HG03066 (cell line): ENCODE measurements around the gene DEDD.

Source experiments
- ATAC-seq: cut with Tn5 transposase; IDR thresholded peaks from one replicate; pipeline ENCODE4 v1.9.1; 2021; ENCODE audit warnings: low read depth; ENCODE audit not compliant: unreplicated experiment

DEDD gene, protein sequence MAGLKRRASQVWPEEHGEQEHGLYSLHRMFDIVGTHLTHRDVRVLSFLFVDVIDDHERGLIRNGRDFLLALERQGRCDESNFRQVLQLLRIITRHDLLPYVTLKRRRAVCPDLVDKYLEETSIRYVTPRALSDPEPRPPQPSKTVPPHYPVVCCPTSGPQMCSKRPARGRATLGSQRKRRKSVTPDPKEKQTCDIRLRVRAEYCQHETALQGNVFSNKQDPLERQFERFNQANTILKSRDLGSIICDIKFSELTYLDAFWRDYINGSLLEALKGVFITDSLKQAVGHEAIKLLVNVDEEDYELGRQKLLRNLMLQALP

GRCh38 chr1:161132410-161133219 is at the start of gene DEDD:
TSS of gene DEDD (minus strand) at chr1:161132667. CDS start at chr1:161124462, 8,205 bp downstream.
- ATAC-seq: peak; percentile 95

- peak; percentile 52 for ATAC-seq
Measured at GRCh38 chr1:161182214-161182613, 49.7 kb upstream of the DEDD start.

- no peak for ATAC-seq
Measured at GRCh38 chr1:161180639-161181038, 48.2 kb upstream of the DEDD start.

DNA sequence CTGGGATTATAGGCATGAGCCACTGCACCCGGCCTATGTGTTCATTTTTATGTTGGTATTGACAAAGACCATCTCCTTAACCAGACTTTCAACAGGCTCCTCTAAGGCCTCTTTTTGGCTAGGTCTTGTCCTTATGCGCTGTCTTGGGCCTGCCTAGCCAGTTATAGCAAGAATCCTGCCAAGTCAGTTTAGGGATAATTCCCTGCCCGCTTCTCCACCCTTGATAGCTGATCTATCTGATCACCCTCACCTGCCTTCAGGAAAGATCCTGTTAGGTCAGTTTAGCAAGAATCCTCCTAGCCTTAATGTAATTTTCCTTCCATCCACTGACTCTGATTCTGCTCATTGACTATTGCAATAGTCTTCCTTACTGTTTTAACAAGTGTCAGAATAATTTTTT is 47.2 kb upstream of the DEDD start:
- ATAC-seq: no peak

DNA sequence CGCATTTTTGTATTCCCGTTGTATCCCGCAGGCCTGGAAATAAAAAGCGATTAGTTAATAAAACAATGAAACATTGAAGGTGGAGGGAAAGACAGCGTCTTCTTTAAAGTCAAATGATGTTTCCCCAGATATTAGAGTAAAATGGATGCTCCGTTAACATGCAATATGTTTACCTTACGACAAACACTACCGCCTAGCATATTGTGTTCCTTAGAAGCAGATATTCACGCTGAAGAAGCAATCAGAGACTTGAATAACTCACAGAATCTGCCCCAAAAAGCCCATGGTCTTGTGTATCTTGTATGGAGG is 45.4 kb upstream of the DEDD start:
- ATAC-seq: no peak

DNA sequence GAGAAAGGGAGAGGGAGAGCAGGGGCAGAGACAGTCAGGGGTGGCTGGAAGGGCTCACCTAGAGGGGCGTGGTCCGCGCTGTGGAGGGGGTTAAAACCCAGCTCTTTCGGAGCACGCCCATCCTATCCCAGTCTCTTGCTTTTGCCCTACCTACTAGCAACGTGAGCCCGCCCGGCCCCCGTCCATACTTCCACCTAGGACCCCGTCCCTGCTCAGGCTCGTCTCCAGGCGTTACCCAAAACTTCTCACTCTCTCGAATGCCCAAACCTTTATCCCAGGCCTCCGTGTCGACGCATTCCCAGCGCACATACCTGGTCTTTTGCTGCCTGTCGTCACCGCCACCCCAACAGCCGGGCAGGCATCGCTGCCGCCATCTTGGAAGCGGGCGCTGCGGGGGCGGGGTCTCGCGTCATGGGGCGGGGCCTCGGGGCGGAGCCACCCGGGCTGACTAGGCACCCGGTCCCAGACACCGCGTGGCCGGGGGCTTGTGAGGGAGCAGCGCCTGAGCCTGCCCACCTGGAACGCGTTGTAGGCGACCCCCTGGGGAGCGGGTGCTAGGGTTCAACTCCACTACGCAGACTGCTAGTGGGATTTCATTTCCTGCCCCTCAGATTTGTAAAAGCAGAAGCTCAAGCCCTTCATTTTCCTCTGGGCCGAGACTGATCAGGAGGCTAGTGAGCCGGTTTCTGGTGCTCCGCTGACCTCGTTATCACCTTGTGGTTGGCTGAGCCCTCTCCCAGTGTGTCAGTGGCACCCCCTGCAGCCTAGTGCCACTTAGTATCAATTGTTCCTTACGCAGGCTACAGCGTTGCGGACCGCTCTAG is 44.9 kb upstream of the DEDD start, which contains the start of gene B4GALT3:
B4GALT3 (minus strand) TSS at position 396 of the 824 bp plus-strand sequence. CDS start 1,447 bp downstream, outside the sequence.
- peak; percentile 68 for ATAC-seq

DNA sequence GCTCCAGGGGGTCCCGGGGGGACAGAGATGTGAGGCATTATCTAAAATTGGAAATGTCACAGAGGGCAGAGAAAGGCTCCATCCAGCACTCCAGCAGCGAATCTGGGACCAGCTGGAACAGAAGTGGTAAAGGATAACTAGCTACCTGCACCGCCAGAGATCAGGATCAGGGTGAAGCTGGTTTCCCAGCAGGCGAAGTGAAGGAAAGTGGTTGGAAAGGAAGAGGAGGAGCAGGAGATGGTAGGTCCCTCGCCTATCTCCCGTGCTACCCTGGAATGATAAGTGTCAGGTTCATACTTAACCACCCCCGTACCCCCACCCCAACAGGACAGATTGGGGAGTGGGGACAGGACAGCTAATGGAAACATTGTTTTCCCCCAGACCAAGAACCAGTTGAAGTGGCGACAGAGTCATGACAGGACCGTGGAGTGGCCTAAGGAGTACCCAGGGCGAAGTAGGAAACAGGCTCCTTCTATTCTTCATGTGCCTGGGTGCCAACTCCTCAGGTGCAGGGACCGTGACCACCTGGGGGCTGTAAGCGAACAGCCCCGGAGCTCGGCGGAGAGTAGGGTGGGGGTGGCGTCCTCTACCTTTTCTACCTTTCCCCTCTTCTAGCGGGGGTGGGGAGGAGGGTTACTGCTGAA is 44.1 kb upstream of the DEDD start:
- no peak for ATAC-seq

DNA sequence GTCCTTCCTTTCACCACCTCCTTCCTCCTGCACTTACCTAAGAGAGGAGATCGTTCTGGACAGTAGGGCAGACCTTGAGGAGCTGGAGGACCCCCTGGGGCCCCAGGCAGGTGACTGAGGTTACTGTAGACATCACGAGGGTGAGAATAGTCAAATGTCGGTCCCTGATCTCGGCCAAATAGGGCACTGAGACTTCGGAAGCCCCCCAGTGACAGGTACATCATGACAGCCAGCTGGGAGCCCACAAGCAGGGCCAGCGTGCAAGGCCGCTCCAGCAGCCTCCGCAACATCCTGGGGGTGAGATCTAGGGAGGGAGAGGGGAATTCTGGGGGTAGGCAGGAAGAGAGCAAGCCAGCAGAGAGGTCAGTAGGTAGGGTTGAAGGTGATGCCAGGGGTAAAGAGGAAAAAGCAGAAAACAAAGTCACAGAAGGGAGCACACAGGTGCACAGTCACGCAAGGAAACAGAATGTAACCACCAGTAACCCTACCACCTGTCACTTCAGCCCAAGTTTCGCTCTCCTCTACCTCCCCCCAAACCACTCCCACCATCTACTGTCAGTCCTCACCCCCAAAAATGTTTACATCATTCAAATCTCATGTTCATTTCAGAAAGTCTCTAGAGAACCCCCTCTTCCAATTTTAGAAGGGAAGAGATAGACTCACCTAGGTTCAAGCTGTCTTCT is 43.4 kb upstream of the DEDD start:
- ATAC-seq: no peak

GRCh38 chr1:161174911-161175310 is 42.4 kb upstream of the DEDD start:
- no peak for ATAC-seq

DNA sequence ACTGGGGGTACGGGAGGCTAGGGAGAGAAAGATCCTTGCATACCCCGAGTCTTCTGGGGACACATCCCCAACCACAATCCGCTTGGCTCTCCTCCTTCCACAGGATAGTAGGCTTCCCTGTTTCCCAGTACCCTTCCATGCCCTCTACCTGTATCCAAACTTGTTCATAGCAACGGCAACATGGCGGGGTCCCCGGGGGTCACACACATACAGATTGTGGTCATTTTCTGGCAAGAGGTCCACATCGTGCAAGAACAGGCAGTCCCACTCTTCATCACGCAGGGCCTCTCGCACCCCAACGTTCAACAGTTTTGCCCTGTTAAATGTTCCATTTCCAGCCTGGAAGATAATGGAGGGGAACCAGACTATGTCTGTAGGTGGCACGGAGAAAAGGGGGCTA is 41.2 kb upstream of the DEDD start:
- ATAC-seq: no peak

GRCh38 chr1:161172776-161173376 is 40.4 kb upstream of the DEDD start:
- no peak for ATAC-seq

- ATAC-seq: no peak
Measured at GRCh38 chr1:161172349-161172748, 39.9 kb upstream of the DEDD start.

DNA sequence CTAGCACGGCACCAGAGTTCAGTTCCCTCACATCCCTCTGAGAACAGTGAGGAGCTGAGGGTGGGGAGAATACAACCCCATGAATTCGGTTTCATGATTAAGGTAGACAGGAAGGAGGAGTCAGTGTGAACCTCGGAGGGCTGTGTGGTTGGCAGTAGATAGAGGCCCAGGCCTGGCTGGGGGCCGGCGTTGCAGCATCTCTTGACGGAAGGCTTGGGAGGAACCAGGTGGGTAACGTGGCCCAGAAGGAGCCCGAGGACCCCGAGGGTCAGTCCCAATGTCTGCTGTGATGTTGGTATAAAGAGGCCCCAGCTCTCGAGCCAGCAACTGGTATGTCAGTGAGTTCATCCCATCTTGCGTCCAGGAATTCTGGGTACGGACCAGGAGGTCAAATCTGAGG is 39.2 kb upstream of the DEDD start:
- no peak for ATAC-seq

DNA sequence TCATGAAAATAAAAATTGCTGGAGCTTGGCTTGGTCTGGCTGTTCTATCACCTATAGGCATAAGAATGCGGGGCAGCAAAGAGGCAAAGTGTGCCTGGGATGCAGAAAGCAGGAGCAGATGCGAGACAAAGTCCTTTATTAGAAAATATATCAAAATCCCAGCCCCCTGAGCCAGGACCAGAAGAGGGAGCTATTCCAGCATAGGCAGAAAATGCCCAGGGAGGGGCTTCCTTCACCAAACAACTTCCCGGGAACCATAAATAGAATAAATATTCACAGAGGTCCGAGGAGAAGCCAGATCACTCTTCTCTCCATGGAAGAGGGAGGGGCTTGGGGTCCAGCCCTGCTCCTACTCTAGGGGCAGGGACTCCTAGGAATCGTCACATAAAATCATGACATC is 38.7 kb upstream of the DEDD start:
- ATAC-seq: no peak

DNA sequence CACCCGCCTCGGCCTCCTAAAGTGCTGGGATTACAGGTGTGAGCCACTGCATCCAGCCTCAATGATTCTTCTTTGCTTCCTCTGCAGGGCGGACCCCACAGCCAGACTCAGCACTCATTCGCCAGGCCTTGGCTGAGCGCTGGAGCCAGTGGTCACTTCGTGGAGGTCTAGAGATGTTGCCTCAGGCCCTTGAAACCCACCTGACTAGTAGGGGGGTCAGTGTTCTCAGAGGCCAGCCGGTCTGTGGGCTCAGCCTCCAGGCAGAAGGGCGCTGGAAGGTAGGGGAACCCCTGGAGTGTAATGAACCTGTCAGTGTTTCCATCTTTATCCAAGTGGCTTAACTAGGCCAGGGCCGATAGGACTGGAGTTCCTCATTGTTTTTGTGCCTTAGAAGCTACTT is 36.4 kb upstream of the DEDD start:
- no peak for ATAC-seq

GRCh38 chr1:161166669-161167548 is 34.4 kb upstream of the DEDD start:
- ATAC-seq: peak; percentile 15

DNA sequence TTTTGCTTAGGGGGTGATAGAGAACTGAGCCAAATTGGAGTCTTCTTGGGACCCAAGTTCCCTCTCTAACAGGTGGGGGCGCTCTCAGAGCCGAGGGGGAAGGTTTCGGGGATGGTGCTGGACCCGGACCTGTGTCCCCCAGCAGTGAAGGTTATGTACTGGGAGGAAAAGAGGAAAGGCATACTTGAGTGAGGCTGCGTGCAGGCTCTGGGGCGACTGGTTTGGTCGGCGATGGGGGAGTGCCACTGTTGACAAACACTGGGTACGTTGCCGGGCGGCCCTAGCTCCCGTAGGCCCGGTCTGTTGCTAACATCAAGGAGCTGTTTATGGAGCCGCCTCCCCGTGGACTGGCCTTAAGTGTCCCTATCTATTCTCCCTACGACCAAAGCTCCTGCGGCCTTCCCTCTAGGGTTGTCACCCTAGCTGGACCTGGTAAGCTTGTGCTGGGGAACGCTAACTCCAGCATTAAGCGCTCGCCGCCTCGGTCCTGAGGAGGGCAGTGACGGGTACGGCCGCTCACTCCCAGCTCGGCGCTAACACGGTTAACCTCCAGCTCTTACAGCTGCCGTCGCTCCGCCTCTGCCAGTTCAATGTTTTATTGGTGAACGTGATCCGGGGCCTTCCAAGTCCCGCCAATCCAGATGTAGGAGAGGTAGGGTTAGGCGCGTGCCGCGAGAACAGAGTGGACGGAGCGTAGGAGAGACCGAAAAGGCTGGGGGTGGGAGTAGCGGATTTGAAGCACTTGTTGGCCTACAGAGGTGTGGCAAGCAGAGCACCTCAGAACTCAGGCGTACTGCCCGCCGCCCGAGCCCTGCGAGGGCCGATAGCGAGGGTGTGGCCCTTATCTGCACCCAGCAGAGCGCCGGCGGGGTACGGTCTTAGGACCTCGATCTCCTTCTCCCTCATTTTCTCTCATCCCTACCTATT is 33.5 kb upstream of the DEDD start, which contains the start of gene PPOX:
PPOX (plus strand) TSS at position 685 of the 927 bp plus-strand sequence. CDS start 422 bp downstream, outside the sequence.
- peak; percentile 91 for ATAC-seq
